Activated CD4-positive, alpha-beta memory T cell treated with anti-CD3 and anti-CD28 coated beads, Interleukin-2, amount 10 ng/mL, durations not matched to agents 7 days and 5 days (primary cell): Measurements from ENCODE around the gene UPK2. TPM values are rescaled to one million over a fixed set of nuclear protein-coding genes. Genes with fewer than 3 reads are reported as not detected.

ENCODE experiments used
- CTCF ChIA-PET: fragments of 350-600 bp; sonication (Branson Sonifier 250); formaldehyde crosslinking; loops from one replicate; lab custom pipeline; 2021; ENCODE audit warnings: antibody characterized with exemption, inconsistent platforms; lab: Charles Lee
- POLR2A ChIA-PET: fragments of 350-600 bp; sonication (Branson Sonifier 250); formaldehyde crosslinking; loops from one replicate; lab custom pipeline; 2021; ENCODE audit warnings: antibody characterized with exemption; lab: Charles Lee
- DNase-seq: peaks from one replicate; pipeline ENCODE4 v3.0.0-alpha.2; 2020
- H3K27ac Mint-ChIP-seq: one replicate; pipeline ENCODE4 v1.8.0; 2021; ENCODE audit warnings: mild to moderate bottlenecking, mixed read lengths
- H3K27me3 Mint-ChIP-seq: one replicate; pipeline ENCODE4 v1.8.0; 2021; ENCODE audit warnings: mixed read lengths
- H3K36me3 Mint-ChIP-seq: one replicate; pipeline ENCODE4 v1.8.0; 2021; ENCODE audit warnings: low read depth, mixed read lengths
- H3K4me1 Mint-ChIP-seq: one replicate; pipeline ENCODE4 v1.8.0; 2021; ENCODE audit warnings: mixed read lengths
- H3K4me3 Mint-ChIP-seq: one replicate; pipeline ENCODE4 v1.8.0; 2021; ENCODE audit warnings: mild to moderate bottlenecking, mixed read lengths
- H3K9me3 Mint-ChIP-seq: one replicate; pipeline ENCODE4 v1.8.0; 2021; ENCODE audit warnings: mixed read lengths
- total RNA-seq, 2 experiments: library from RNA; stranded (reverse); gene quantifications; one replicate each; pipeline ENCODE4 v1.2.3, GENCODE V29; 2021

Gene UPK2
- total RNA-seq, 2 experiments from 2014 or later: not detected

GRCh38 chr11:118912742-118913410 is 43.2 kb upstream of the UPK2 start:
- peak overlapping the region; percentile 47 for H3K4me3 Mint-ChIP-seq
- ChIA-PET POLR2A (interaction anchor here (1.3 to 5.7 kb wide), 7 partner anchors 17 to 122 kb away, joined by 4 to 72 read pairs (median 5); partner anchors contain the start of genes CXCR5 and DDX6), CTCF (interaction anchor here (0.5 to 9.8 kb wide), 9 partner anchors 14 to 257 kb away, joined by 3 to 270 read pairs (median 4); partner anchors contain the start of genes BCL9L, CXCR5, DDX6 and UPK2)
- H3K27me3 Mint-ChIP-seq: no peaks in the 10 kb centered on the region
- no peaks in the 10 kb centered on the region for H3K9me3 Mint-ChIP-seq
- DNase-seq: no peak
- H3K36me3 Mint-ChIP-seq: peaks cover 13% of the 10 kb centered on the region
- H3K27ac Mint-ChIP-seq: peak overlapping the region; percentile 92
- H3K4me1 Mint-ChIP-seq: peaks cover 79% of the 10 kb centered on the region

GRCh38 chr11:118913411-118914125 is 42.5 kb upstream of the UPK2 start:
- POLR2A ChIA-PET: interaction anchor here (0.7 to 5.7 kb wide), 8 partner anchors 18 to 341 kb away, joined by 3 to 72 read pairs (median 6); partner anchors contain the start of genes ARCN1, CXCR5 and DDX6
- H3K36me3 Mint-ChIP-seq: peaks cover 8% of the 10 kb centered on the region

GRCh38 chr11:118914178-118914918 is 41.8 kb upstream of the UPK2 start:
- H3K36me3 Mint-ChIP-seq: peaks cover 8% of the 10 kb centered on the region
- H3K9me3 Mint-ChIP-seq: no peaks in the 10 kb centered on the region
- peak; percentile 84 for DNase-seq
- peak overlapping the region; percentile 71 for H3K4me3 Mint-ChIP-seq
- H3K27ac Mint-ChIP-seq: peak overlapping the region; percentile 92
- no peaks in the 10 kb centered on the region for H3K27me3 Mint-ChIP-seq
- H3K4me1 Mint-ChIP-seq: peaks cover 88% of the 10 kb centered on the region
- POLR2A ChIA-PET: interaction anchor here (0.7 to 5.7 kb wide), 7 partner anchors 19 to 342 kb away, joined by 3 to 72 read pairs (median 6); partner anchors contain the start of genes ARCN1 and DDX6
- CTCF ChIA-PET: interaction anchor here (0.5 to 9.8 kb wide), 7 partner anchors 12 to 306 kb away, joined by 3 to 270 read pairs (median 4); partner anchors contain the start of gene BCL9L

More at GRCh38 chr11:118913411-118914125, 42.5 kb upstream of the UPK2 start:
- DNase-seq: no peak
- no peaks in the 10 kb centered on the region for H3K9me3 Mint-ChIP-seq
- no peaks in the 10 kb centered on the region for H3K27me3 Mint-ChIP-seq
- H3K4me1 Mint-ChIP-seq: peaks cover 86% of the 10 kb centered on the region
- H3K4me3 Mint-ChIP-seq: peak overlapping the region; percentile 71
- H3K27ac Mint-ChIP-seq: peak overlapping the region; percentile 92
- CTCF ChIA-PET: interaction anchor here (0.5 to 9.8 kb wide), 10 partner anchors 13 to 305 kb away, joined by 3 to 270 read pairs (median 4); partner anchors contain the start of genes BCL9L, CXCR5 and UPK2

GRCh38 chr11:118914987-118915386 is 41.1 kb upstream of the UPK2 start:
- POLR2A ChIA-PET: interaction anchor here (0.6 to 5.7 kb wide), 5 partner anchors 9 to 142 kb away, joined by 3 to 72 read pairs (median 3); partner anchors contain the start of gene DDX6
- DNase-seq: no peak

GRCh38 chr11:118915396-118915795 is 40.7 kb upstream of the UPK2 start:
- peak overlapping the region; percentile 92 for H3K27ac Mint-ChIP-seq
- no peak overlapping the region for H3K4me3 Mint-ChIP-seq
- peaks cover 94% of the 10 kb centered on the region for H3K4me1 Mint-ChIP-seq
- H3K27me3 Mint-ChIP-seq: no peaks in the 10 kb centered on the region
- CTCF ChIA-PET: interaction anchor here (1.5 to 9.8 kb wide), 2 partner anchors 11 to 42 kb away, joined by 4 to 270 read pairs; partner anchors contain the start of gene BCL9L
- DNase-seq: no peak
- peaks cover 8% of the 10 kb centered on the region for H3K36me3 Mint-ChIP-seq
- POLR2A ChIA-PET: interaction anchor here (0.6 to 5.7 kb wide), 4 partner anchors 9 to 125 kb away, joined by 3 to 72 read pairs (median 8); partner anchors contain the start of gene DDX6
- H3K9me3 Mint-ChIP-seq: no peaks in the 10 kb centered on the region

More at GRCh38 chr11:118914987-118915386, 41.1 kb upstream of the UPK2 start:
- Mint-ChIP-seq H3K27me3 (no peaks in the 10 kb centered on the region), H3K27ac (peak overlapping the region; percentile 92), H3K36me3 (peaks cover 8% of the 10 kb centered on the region), H3K4me1 (peaks cover 90% of the 10 kb centered on the region), H3K4me3 (peak overlapping the region; percentile 71), H3K9me3 (no peaks in the 10 kb centered on the region)
- CTCF ChIA-PET: interaction anchor here (1.3 to 9.8 kb wide), 3 partner anchors 11 to 42 kb away, joined by 3 to 270 read pairs (median 4); partner anchors contain the start of gene BCL9L

GRCh38 chr11:118915941-118916841 is 39.9 kb upstream of the UPK2 start:
- POLR2A ChIA-PET: interaction anchor here (0.8 to 5.7 kb wide), 3 partner anchors 44 to 178 kb away, joined by 3 to 72 read pairs (median 3); partner anchors contain the start of gene DDX6
- H3K4me3 Mint-ChIP-seq: no peak overlapping the region
- H3K27ac Mint-ChIP-seq: peak overlapping the region; percentile 92
- H3K36me3 Mint-ChIP-seq: peaks cover 12% of the 10 kb centered on the region
- H3K9me3 Mint-ChIP-seq: no peaks in the 10 kb centered on the region
- no peak for DNase-seq
- peaks cover 97% of the 10 kb centered on the region for H3K4me1 Mint-ChIP-seq
- CTCF ChIA-PET: interaction anchor here (0.8 to 9.8 kb wide), 2 partner anchors 10 to 124 kb away, joined by 3 to 270 read pairs; partner anchors contain the start of gene BCL9L
- H3K27me3 Mint-ChIP-seq: no peaks in the 10 kb centered on the region

- no peak for DNase-seq
- CTCF ChIA-PET: interaction anchor here (0.8 to 9.8 kb wide), 2 partner anchors 9 to 124 kb away, joined by 3 to 270 read pairs; partner anchors contain the start of gene BCL9L
- peak overlapping the region; percentile 75 for H3K4me3 Mint-ChIP-seq
- POLR2A ChIA-PET: interaction anchor here (0.8 to 5.7 kb wide), 3 partner anchors 45 to 178 kb away, joined by 3 to 72 read pairs (median 3); partner anchors contain the start of gene DDX6
- peak overlapping the region; percentile 92 for H3K27ac Mint-ChIP-seq
- H3K9me3 Mint-ChIP-seq: no peaks in the 10 kb centered on the region
- peaks cover 96% of the 10 kb centered on the region for H3K4me1 Mint-ChIP-seq
- H3K36me3 Mint-ChIP-seq: peaks cover 14% of the 10 kb centered on the region
- no peaks in the 10 kb centered on the region for H3K27me3 Mint-ChIP-seq
Observed at GRCh38 chr11:118916842-118917388, 39.2 kb upstream of the UPK2 start.

GRCh38 chr11:118917481-118918127 is 38.5 kb upstream of the UPK2 start:
- CTCF ChIA-PET: interaction anchor here (9.8 kb wide), 1 partner anchor 9 kb away, joined by 270 read pairs; the partner anchor contains the start of gene BCL9L
- Mint-ChIP-seq H3K9me3 (no peaks in the 10 kb centered on the region), H3K36me3 (peaks cover 14% of the 10 kb centered on the region), H3K27me3 (no peaks in the 10 kb centered on the region), H3K4me3 (peak overlapping the region; percentile 75), H3K4me1 (peaks cover 92% of the 10 kb centered on the region), H3K27ac (peak overlapping the region; percentile 92)
- peak; percentile 61 for DNase-seq
- POLR2A ChIA-PET: interaction anchor here (1.5 to 5.7 kb wide), 2 partner anchors 46 to 127 kb away, joined by 3 to 72 read pairs; partner anchors contain the start of gene DDX6

GRCh38 chr11:118918128-118918685 is 37.9 kb upstream of the UPK2 start:
- ChIA-PET POLR2A (no interaction called here), CTCF (no interaction called here)
- peak; percentile 51 for DNase-seq
- Mint-ChIP-seq H3K4me3 (peak overlapping the region; percentile 75), H3K9me3 (no peaks in the 10 kb centered on the region), H3K27me3 (no peaks in the 10 kb centered on the region), H3K36me3 (peaks cover 18% of the 10 kb centered on the region), H3K4me1 (peaks cover 90% of the 10 kb centered on the region), H3K27ac (peak overlapping the region; percentile 92)

- Mint-ChIP-seq H3K27me3 (no peaks in the 10 kb centered on the region), H3K27ac (peak overlapping the region; percentile 92), H3K36me3 (peaks cover 23% of the 10 kb centered on the region), H3K4me3 (peak overlapping the region; percentile 75), H3K9me3 (no peaks in the 10 kb centered on the region), H3K4me1 (peaks cover 92% of the 10 kb centered on the region)
- no peak for DNase-seq
- ChIA-PET POLR2A (no interaction called here), CTCF (no interaction called here)
Observed at GRCh38 chr11:118918686-118919280, 37.3 kb upstream of the UPK2 start.
